Right hindlimb (tissue), 1 donor: ENCODE measurements around the gene SLC9A9.

Source experiments
- DNase-seq: peaks from one replicate; pipeline ENCODE4 v3.0.0-alpha.2; 2018

Gene SLC9A9

DNA sequence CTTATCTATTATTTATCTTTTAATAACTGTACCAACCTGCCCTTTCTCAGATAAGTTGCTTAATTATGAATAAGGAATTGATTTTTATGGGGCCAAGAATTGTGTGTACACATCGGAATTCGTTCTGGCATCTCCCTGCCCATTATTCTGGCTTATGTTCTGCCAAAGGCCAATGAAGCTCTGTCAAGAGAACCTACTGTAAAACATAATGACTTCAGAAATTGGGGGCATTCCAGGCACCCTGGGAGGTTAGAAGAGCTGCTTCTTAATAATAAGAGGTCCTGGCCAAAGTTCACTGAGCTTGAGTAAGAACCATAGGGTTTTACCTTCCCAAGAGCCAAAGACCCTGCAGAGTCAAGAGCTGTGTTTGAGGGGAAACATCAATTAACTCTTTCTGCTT is 261.7 kb downstream of the SLC9A9 start:
- DNase-seq: no peak

DNA sequence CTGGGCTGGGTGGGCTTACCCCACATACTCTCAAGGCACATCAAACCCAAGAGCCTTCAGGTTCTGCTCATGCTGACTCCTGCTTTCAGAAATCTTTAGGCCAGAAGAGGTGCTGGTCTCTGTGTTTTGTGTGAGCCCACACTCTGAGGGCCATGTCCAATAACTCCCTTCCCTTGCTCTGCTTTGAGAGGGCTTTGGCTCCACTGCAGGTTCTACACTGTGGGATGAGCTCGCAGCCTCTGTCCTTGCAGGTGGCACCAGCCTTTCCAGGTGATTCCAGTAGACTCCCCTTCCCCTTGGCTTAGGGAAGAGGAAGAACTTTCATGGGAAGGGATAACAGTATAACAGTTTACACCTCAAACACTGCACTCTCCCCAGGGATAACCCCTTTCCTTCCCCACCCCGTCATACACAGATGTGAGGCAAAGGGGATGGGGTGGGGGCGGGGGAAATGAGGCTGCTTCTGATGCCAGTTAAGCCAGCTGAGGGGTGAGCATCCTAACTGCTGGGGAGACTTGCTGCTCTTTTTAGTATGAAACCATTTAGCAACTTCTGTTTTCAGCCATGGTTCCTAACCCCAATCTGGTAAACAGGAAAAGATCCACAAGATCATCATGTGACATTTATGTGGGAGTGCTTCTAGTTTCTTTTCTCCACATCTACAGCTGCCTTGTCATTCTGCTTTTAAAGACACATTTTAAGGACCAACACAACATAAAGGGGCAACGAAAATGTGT is 262.4 kb downstream of the SLC9A9 start:
- DNase-seq: no peak

DNA sequence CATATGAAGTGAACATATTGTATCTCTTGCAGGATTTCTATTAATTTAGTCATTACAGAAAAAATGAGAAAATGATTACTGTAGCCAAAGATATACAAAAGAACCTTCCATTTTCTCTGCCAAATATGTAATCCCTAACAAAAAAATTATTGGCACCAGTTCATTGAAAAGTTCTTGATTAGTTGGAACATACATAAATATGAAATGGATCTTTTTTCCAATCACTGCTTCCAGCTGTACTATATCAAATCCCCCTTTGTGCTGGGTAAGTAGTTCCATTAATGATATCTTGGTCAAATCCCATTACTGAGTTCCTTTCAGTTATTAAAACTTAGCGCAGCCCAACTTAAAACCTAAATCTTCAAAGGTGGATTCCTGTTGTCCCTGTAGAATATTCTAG is 263.8 kb downstream of the SLC9A9 start:
- no peak for DNase-seq

DNA sequence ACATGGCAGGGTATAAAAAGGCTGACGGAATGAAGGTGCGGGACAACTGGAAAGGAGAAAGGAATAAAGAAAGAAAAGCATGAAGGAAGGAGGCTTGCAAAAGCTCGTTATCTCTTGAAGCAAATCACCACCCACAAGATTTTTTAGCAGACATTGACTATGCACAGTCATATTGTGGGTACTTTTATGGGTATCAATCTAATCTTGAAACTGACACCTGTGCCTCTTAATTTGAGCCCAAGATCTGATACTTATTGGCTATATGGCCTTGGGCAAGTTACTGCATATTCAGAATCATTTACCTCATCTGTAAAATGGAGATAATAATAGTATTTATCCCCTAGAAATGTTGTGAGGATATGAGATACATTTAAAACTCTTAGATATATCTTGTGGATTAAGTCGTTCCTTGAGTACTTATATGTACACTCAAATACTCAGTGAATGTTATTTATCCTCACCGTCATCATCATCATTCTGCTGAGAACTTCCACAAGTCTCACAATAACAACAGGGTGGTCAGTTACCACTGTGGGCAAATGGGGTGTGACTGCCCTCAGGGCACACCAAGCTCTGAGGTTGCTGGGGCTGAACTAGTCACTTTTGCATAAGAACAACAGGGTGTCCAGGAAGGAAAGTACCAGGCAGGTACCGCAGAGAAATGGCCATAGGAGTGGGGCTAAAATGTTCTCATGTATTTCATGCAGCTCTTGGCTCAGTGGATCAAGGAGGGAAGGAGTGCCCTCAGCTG is 266.1 kb downstream of the SLC9A9 start:
- no peak for DNase-seq

DNA sequence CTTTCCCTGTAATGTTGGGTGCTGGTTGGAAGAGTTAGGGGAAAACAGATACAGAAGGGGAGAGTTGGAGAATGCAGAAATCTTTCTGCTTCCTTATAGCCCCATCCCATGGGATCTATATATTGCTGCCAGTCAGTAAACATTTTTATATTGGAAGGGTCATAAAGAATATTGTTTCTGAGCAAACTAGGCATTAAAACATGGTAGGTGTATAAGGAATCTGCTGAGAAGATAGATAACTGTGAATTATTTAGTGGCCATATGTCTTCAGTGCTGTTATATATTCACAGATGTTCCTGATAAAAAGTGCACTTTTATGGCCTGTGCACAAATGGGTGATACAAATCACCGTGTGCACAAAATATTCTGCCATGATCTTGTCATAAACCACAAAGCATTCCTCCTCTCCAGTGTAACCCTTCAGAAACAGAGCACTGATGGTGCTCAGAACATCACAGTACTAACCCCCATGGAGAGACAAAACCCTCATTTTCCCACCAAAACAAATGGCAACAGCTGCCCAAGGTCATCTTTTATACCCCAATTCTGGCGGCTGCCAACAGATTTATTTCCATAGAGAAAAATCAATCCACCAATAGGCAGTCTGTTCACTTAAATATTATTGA is 269.3 kb downstream of the SLC9A9 start:
- DNase-seq: no peak

DNA sequence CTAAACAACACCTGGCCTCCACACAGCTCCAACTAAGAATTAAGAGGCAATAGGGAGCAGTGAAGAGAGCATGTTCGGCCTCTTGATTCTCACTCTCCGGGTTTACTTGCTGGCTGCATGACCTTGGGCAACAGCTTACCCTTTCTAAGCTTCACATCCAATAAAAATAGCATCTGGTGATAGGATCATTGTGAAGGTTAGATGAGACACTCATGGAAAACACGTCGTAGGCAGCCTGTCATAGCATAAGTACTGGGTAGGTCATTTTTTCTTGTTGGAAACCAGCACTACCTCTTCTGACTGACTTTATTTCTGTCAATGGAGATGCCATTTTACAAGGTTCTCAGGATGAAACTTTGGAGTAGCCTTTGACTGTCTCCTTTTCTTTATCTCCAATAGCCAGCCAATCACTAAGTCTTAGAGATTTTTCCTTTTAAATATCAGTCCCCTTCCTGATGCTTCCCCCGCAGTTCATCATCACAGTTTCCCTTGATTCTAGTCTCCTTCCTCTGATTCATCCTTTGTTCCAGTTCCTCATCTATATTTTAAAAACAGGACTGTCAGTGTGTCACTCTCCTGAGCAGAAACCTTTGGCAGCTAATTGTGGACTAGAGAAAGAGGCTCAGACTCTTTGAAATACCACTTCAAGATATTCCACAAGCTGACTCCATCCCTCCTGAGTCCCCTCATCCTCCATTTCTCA is 271.5 kb downstream of the SLC9A9 start:
- DNase-seq: no peak

DNA sequence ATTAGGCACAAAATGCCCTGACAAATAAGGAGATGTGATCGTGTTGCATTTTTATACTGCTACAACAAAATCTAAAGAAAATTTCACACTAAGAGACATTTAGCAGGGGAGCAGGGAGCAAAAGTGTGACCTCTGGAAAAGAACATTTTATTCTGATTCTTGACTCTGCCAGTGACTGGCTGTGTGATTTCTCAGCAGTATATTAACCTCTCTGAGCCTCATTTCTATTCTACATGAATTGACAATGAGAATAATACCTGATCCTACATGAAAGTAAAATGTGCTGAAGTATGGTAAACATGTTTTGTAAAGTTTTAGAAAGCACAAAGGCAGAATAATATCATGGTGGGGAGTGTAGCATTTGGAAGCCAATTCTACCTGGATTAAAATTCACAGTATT is 273.3 kb downstream of the SLC9A9 start:
- DNase-seq: no peak

DNA sequence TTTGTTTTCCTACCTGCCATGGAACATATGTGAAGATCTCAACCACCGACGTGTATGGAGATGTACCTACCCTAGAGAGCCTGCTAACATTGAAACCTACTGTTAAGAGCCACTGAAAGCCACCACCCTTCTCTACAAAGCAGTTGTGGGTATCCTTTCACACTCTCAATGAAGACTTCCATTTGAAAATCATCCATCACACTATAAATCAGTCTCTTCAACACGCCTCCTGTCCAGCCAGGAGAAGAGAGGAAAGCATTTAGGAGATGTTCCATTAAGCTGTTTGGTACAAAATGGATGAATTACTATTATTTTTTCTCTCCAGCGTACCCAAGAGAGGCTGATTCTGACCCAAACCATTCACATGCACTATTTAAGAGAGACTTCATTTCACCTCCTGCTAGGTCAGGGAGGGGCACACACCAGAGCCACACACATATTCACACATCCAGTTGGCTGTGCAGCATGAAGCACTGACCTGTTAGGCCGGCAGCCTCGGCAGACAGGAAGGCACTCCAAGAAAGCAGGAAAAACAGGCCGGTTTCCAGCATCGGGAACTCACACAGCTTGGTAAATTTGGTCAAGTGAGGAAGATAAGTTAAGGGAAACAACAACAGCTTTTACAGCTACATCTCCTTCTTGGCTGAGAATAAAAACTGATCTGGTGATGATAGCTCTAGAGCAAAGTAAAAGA is 274.5 kb downstream of the SLC9A9 start:
- no peak for DNase-seq

DNA sequence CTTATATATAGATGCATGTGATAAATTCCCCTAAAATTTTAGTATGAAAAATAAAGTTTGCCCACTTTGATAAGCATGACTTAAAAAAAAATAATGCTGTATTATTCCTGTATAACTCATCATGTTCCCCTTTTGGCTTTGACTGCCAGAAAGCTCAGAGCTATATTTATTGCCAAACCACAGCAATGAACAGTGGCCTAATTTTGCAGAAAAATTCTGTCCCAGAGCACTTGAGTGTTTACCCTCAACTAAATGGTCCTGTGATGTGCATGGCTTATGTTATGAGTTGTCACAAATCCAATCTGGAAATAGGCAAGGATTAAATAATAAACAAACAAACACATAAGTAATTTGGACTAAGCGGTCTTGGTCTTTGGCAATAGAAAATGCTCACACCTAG is 276.7 kb downstream of the SLC9A9 start:
- DNase-seq: no peak

DNA sequence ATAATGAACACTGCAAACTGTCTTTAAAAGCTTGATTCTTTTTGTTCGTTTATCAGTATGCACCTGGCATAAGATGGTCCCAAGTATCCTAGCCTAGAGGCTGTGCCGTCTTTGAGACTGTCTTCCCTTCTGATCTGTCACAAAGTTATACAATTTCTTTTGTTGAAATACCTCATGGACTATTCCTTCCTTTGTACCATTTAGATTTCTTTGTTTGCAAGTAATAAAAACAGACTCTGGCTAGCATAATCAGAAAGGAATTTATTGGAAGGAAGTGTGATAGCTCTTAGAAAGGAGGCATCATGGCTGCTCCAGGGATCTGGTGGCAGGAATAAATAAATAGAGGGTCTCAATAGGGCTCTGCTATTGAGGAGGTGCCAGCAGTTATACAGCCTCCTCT is 280.4 kb downstream of the SLC9A9 start:
- no peak for DNase-seq

DNA sequence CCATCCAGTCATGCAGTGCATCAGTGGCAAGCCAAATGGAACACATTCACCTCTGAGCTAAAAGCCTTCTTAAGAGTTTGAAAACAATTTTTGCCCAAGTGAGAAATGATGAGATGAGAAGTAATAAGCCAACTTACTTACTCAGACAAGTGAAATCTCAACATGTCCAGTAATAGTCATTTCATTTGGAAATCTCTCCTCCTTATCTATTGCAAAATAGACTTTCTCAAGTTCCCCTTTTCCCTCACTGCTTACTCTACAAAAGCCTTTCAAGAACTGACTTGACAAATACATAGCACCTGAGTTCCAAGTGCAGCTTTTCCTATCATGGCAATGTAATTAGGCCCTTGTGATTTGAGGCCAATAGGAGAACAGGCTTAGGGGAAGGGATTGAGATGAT is 282.3 kb downstream of the SLC9A9 start:
- DNase-seq: no peak

DNA sequence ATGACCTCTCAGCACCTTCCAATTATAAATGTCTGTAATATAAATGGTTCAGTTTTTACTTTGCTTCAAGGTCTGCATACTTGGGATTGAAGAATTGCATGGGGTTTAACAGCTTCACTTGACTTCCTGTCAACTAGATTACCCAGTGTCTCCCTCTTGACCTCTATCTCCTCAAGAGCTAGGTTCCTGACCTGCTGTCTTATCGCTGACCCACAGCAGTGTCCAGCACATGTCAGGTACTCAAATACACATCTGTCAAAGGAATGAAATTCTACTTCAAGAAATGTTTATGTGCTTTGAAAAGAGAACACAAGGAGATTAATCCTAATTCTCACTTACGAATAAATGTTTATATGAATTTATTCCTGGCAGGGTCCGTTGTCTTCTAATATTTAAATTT is 284.5 kb downstream of the SLC9A9 start:
- no peak for DNase-seq

DNA sequence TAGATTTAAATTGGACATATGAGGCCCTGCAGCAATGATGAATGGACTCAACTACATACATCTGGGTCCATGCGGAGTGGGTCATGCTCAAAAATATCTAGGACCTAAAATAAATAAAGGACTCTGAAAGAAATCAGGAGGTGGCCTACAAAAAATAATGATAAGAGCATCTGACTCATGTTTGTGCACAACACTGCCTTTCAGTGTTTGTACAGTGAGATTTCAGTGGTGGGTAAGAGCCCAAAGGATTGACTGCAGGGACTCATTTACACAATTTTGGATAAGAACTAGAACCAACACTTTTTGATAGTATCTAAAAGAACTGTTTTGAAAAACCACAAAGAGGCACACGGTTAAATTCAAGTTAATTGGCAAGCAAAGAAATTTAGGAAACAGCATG is 285.5 kb downstream of the SLC9A9 start:
- DNase-seq: no peak

DNA sequence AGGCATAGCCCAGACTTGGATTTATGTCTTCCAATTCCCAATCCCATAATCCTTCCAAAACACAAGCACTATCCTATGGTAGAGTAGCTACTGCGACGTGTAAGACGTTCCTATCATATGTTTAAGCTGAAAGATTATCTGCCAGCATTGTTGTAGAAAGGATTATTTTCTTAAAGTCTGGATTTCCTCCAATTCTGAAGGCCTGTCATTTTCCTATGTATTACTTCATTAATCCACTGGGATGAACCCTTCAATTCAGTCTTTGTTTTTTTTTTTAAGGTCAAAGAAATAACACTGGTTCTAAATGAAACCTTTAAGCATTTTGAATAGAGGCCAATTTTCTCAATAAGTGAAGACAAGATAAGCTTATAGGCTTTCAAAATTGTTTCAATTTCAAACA is 289.0 kb downstream of the SLC9A9 start:
- DNase-seq: no peak

DNA sequence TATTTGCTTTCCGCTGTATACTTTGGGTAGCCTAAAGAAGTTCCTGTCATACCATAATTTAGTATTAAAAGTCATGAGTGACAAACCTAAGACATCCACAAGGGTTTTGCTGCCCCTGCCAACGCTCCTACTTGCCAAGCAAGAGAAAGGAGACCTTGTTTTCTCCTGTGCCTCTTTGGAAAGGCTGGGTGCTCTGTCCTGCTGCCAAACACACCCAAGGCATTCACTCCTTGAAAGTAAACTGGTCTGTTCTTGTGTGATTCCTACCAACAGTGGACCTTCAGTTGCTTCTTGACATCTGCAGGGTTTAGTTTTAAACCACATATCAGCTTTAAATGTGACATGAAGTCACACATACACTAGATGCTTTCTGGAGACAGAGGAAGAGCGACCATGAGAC is 295.4 kb downstream of the SLC9A9 start:
- DNase-seq: no peak

DNA sequence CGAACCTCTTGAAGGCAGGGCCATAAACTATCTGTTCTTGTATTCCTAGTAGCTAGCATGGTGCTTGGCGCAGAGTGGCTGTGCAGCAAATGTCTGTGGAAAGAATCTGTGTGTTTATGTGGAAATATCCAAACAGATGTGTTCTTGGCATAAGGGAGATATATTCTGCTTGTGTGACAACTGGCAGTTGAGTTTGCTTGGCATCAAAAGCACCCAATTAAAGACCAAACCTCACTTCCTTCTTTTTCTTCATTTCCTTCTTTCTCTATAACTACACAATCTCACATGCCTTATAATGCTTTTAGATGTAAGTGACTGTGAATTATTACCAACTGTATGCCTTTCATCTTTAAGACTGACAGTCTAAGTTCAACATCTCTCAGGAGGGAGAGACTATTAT is 296.5 kb downstream of the SLC9A9 start:
- DNase-seq: no peak

DNA sequence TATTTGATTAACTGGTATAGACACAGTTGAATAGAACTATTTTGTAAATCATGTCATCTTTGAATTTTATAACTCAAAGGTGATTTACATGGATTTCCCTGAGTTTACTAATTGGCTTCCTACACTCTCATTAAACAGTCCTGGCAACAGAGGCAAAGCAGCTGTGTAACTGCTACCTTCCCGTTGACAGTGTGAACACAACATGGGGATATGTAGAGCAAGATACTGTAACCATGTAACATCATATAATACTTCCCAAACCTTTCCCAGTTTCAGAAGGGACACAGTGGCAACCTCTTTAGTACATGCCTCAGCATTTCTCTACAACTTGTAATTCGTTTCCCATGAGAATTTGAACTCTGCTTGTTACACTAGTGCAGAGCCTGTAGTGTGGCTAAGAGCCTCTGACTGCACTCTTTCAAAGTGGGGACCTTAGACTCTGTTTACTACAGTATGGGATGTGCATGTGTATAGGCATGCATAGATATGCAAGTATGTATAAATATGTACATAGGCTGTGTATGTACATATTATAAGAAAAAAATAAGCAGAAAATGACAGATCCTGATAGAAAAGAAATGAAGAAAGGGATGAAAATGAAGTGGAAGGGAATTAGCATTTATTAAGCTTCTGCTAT is 299.3 kb downstream of the SLC9A9 start:
- no peak for DNase-seq

DNA sequence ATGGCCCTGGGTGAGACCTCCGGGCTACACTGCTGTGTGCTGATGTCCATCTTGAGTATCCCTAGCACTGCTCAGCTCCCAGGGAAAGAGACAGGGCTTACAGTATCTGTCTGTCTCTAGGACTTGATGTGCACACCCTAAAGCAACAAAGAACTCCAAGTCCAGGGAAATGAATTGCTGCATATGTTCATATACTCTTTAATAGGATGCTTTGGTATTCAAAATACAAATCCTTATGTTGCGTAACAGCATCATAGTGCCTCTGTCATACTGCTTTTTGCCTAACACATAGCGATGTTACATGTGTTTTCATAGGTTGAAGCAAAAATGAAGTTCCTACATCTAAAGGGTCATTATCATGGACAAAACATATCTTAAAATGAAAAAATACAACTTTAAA is 299.9 kb downstream of the SLC9A9 start:
- DNase-seq: no peak

DNA sequence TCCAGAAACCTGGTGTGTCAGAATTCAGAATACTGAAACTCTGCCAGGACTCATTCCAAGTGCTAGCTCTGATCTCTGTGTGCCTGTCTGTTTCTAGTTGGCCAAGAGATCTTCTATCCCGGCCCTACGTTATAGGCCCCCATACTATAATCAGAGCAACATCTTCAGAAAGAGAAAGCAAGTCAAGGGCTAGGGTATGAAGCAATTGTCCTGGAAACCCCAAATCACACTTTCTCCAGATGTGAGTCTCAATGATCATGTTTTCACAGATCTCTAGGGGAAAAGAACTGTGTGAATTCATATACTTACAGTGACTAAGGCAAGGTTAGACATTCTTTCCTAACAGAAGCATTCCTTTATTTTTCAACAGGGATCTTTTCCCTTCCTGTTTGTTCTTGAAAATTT is 309.7 kb downstream of the SLC9A9 start:
- no peak for DNase-seq

DNA sequence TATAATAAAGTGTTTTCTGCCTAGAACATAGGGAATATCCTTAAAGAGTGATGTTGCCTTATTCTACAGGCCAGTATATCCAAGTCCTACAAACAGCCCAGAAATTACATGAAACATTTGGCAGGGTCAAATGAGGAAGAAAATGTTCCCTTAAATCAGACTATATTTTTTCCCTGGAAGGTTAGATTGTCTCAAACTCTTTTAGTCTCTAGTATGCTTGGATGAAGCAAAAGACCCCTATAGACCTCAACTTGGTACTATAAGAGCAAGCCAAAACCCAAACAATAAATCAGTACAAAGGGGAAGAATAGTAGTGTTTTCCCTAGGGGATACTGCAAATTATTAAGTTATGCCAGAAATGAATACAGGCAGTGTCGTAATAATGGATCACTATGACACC is 310.2 kb downstream of the SLC9A9 start:
- DNase-seq: no peak

DNA sequence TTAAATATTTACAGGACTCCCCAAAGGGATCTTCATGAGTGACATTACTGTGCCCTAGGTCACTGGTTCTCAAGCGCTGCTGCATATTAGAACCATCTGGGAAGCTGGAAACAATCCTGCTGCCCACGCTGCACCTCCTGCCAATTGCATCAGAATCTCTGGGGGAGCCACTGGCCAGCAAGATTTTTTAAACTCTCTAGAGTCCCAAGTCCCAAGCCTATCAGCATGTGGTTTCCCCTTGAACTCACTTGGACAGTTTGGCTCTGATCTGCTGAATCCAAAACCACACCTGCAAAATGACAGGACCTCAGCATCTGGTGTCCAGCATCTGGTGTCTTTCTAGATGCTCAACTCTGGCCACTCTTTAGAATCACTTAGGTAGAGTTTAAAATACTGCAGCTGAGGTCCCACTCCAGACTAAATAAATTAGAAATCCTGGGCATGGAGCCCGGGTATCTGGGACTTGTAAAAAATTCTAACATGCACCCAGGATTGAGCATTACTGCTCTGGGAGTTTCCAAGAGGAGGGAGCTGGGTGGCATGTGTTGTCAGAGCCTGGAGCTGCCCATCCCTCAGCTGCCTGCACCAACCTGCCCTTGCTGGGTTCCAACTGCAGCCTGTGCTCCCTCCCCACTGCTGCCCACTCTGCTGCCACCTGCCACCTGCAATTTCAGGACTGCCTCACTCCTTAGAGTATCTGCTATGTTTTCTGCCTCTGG is 311.3 kb downstream of the SLC9A9 start:
- DNase-seq: no peak
